ENCODE results near the gene NPDC1. TPM values are rescaled to one million over a fixed set of nuclear protein-coding genes. Genes with fewer than 3 reads are reported as not detected.
"Not testable (repeated sequence)": the region's sequence is repeated elsewhere in the genome, so short reads cannot be mapped to it uniquely, and the experiment has no call there.

Gene NPDC1
- total RNA-seq, 1 donor from 2014 or later = 46.8 TPM

- no peak for DNase-seq
Measured at GRCh38 chr9:137039611-137040366, 6.2 kb downstream of the NPDC1 start.

GRCh38 chr9:137038916-137039315 is 7.1 kb downstream of the NPDC1 start:
- no peak for DNase-seq

- DNase-seq = no peak
Measured at GRCh38 chr9:137037483-137037882, 8.5 kb downstream of the NPDC1 start.

- DNase-seq = no peak
Measured at GRCh38 chr9:137037035-137037434, 8.9 kb downstream of the NPDC1 start.

GRCh38 chr9:137035937-137036336 is 10.0 kb downstream of the NPDC1 start:
- DNase-seq = no peak

GRCh38 chr9:137035507-137035834 is 10.5 kb downstream of the NPDC1 start:
- DNase-seq = no peak

- peak; percentile 93 for DNase-seq
Measured at GRCh38 chr9:137034709-137035506, 11.1 kb downstream of the NPDC1 start.

- no peak for DNase-seq
Measured at GRCh38 chr9:137034039-137034708, 11.8 kb downstream of the NPDC1 start.

- not testable (repeated sequence) for DNase-seq
Measured at GRCh38 chr9:137033481-137033880, 12.5 kb downstream of the NPDC1 start.

- no peak for DNase-seq
Measured at GRCh38 chr9:137032858-137033257, 13.1 kb downstream of the NPDC1 start.

GRCh38 chr9:137031904-137032640 is 13.9 kb downstream of the NPDC1 start, which contains the start of gene FUT7:
Gene FUT7, minus strand, starts transcription at chr9:137032088. Its CDS starts 97 bp downstream, at chr9:137031991.
- no peak for DNase-seq

GRCh38 chr9:137030538-137031527 is 15.1 kb downstream of the NPDC1 start:
- no peak for DNase-seq

- no peak for DNase-seq
Measured at GRCh38 chr9:137030006-137030405, 16.0 kb downstream of the NPDC1 start.

- peak; percentile 81 for DNase-seq
Measured at GRCh38 chr9:137029058-137029936, 16.7 kb downstream of the NPDC1 start.

- DNase-seq = peak; percentile 51
Measured at GRCh38 chr9:137028263-137029057, 17.5 kb downstream of the NPDC1 start.

- peak; percentile 34 for DNase-seq
Measured at GRCh38 chr9:137027369-137028262, 18.4 kb downstream of the NPDC1 start, which contains the start of gene ABCA2. Gene ABCA2, minus strand, starts transcription at chr9:137028237. Its CDS starts 97 bp downstream, at chr9:137028140.

- DNase-seq = no peak
Measured at GRCh38 chr9:137026828-137027227, 19.1 kb downstream of the NPDC1 start.

- no peak for DNase-seq
Measured at GRCh38 chr9:137026384-137026783, 19.6 kb downstream of the NPDC1 start.
